SHP77 treated with DMSO at 0.1 percent for 48 hours (cell line): ENCODE results near the gene TCEAL7.
"Not testable (repeated sequence)": the region's sequence is repeated elsewhere in the genome, so short reads cannot be mapped to it uniquely, and the experiment has no call there.

Experiments used
- DNase-seq: peaks from one replicate; lab custom pipeline; 2025; lab: John Stamatoyannopoulos, UW

Gene TCEAL7

GRCh38 chrX:103329991-103330390 is at the start of gene TCEAL7:
Gene TCEAL7 (plus strand): TSS chrX:103330239. CDS start chrX:103331404, 1,165 bp downstream.
- DNase-seq: no peak

- DNase-seq: no peak
These were observed 36.9 kb upstream of the TCEAL7 start for GRCh38 chrX:103293118-103293517.

- no peak for DNase-seq
These were observed 25.3 kb upstream of the TCEAL7 start for GRCh38 chrX:103304705-103305104.

- not testable (repeated sequence) for DNase-seq
These were observed 24.4 kb upstream of the TCEAL7 start for GRCh38 chrX:103305666-103306065.

GRCh38 chrX:103309860-103310554 is 20.0 kb upstream of the TCEAL7 start:
- no peak for DNase-seq

GRCh38 chrX:103310555-103311398 is 19.3 kb upstream of the TCEAL7 start, which contains the start of gene BEX2:
Gene BEX2 (minus strand): TSS chrX:103310990. CDS start chrX:103309976, 1,014 bp downstream.
- no peak for DNase-seq

- DNase-seq: no peak
These were observed 18.6 kb upstream of the TCEAL7 start for GRCh38 chrX:103311399-103311780.

GRCh38 chrX:103330681-103331288 is 746 bp downstream of the TCEAL7 start:
- DNase-seq: no peak

GRCh38 chrX:103338663-103339062 is 8.6 kb downstream of the TCEAL7 start:
- no peak for DNase-seq

GRCh38 chrX:103343105-103343504 is 13.1 kb downstream of the TCEAL7 start:
- DNase-seq: no peak

- no peak for DNase-seq
These were observed 14.6 kb downstream of the TCEAL7 start for GRCh38 chrX:103344606-103345005.

- no peak for DNase-seq
These were observed 17.8 kb downstream of the TCEAL7 start for GRCh38 chrX:103347682-103348397.

GRCh38 chrX:103356130-103356798 is 26.2 kb downstream of the TCEAL7 start, which contains the start of gene TCEAL9:
Gene TCEAL9 (plus strand): TSS chrX:103356506. CDS start chrX:103357685, 1,179 bp downstream.
- DNase-seq: no peak

GRCh38 chrX:103356858-103357257 is 26.8 kb downstream of the TCEAL7 start:
- DNase-seq: no peak

GRCh38 chrX:103357871-103358270 is 27.8 kb downstream of the TCEAL7 start:
- DNase-seq: no peak

GRCh38 chrX:103359605-103360004 is 29.6 kb downstream of the TCEAL7 start:
- not testable (repeated sequence) for DNase-seq

GRCh38 chrX:103360092-103360491 is 30.1 kb downstream of the TCEAL7 start:
- no peak for DNase-seq

- no peak for DNase-seq
These were observed 30.9 kb downstream of the TCEAL7 start for GRCh38 chrX:103360916-103361315.

- DNase-seq: no peak
These were observed 31.8 kb downstream of the TCEAL7 start for GRCh38 chrX:103361798-103362197.

GRCh38 chrX:103362474-103362873 is 32.4 kb downstream of the TCEAL7 start:
- no peak for DNase-seq

GRCh38 chrX:103363046-103363445 is 33.0 kb downstream of the TCEAL7 start:
- DNase-seq: no peak
